H1 (cell line): Measurements from ENCODE around the gene PRR14L. TPM values are rescaled to one million over a fixed set of nuclear protein-coding genes. Genes with fewer than 3 reads are reported as not detected.
A peak's percentile ranks its signal among the peaks of the same experiment; 100 is the strongest.

ENCODE experiments used
- CTCF ChIA-PET: fragments of 300-600 bp; sonication (Branson Sonifier 250); formaldehyde crosslinking; loops from one replicate; lab custom pipeline; 2021; ENCODE audit not compliant: partially characterized antibody; lab: Charles Lee
- POLR2A ChIA-PET: fragments of 300-600 bp; sonication (Branson Sonifier 250); formaldehyde crosslinking; loops from one replicate; lab custom pipeline; 2021; ENCODE audit warnings: inconsistent platforms; ENCODE audit not compliant: partially characterized antibody; lab: Charles Lee
- DNase-seq, 2 experiments: peaks; one replicate each; pipeline versions ENCODE4 v3.0.0 to v3.0.0-alpha.2; 2010 to 2022; ENCODE audit warnings: low spot score in 2 of 2, low read depth in 1 of 2, mixed read lengths in 1 of 2
- FAIRE-seq: peaks from 2 replicates; lab custom pipeline; 2011; peaks lifted over from hg19 to GRCh38; lab: Jason Lieb, UNC
- H2AFZ ChIP-seq: 2 replicates; pipeline ENCODE4 v1.8.1; 2012; ENCODE audit warnings: low read length, inconsistent platforms
- H2AK5ac ChIP-seq: 2 replicates; pipeline ENCODE4 v1.6.1; 2013; ENCODE audit warnings: low read depth, low read length
- H2BK120ac ChIP-seq: replicated peaks from 2 replicates; pipeline ENCODE3; 2013; ENCODE audit warnings: low read depth, low read length, inconsistent platforms
- H2BK12ac ChIP-seq: 2 replicates; pipeline ENCODE4 v1.6.1; 2013; ENCODE audit warnings: low read depth, low read length
- H2BK15ac ChIP-seq: 2 replicates; pipeline ENCODE4 v1.6.1; 2013; ENCODE audit warnings: low read length
- H2BK20ac ChIP-seq: 2 replicates; pipeline ENCODE4 v1.6.1; 2013; ENCODE audit warnings: low read length
- H2BK5ac ChIP-seq: 2 replicates; pipeline ENCODE4 v1.6.1; 2013; ENCODE audit warnings: low read depth, low read length
- H3K14ac ChIP-seq: 2 replicates; pipeline ENCODE4 v1.6.1; 2013; ENCODE audit warnings: inconsistent platforms; ENCODE audit not compliant: insufficient read length
- H3K18ac ChIP-seq: 2 replicates; pipeline ENCODE4 v1.6.1; 2013; ENCODE audit warnings: low read length; ENCODE audit errors: extremely low read depth
- H3K23ac ChIP-seq: 2 replicates; pipeline ENCODE4 v1.6.1; 2013; ENCODE audit warnings: inconsistent platforms; ENCODE audit not compliant: insufficient read length
- H3K23me2 ChIP-seq: 2 replicates; pipeline ENCODE4 v1.6.1; 2013; ENCODE audit warnings: low read depth, low read length
- H3K27ac ChIP-seq: 2 replicates; pipeline ENCODE4 v1.6.1; 2011; ENCODE audit warnings: low read depth, low read length, inconsistent platforms
- H3K27me3 ChIP-seq, 4 experiments: replicated peaks in 1 of 4; 1 replicate in 1 of 4; 2 replicates in 3 of 4; pipeline versions ENCODE4 v1.6.1 to v1.8.1; 2011 to 2013; ENCODE audit warnings: low read length in 3 of 4, mild to moderate bottlenecking in 3 of 4, inconsistent platforms in 2 of 4, mixed read lengths in 2 of 4, moderate library complexity in 1 of 4; ENCODE audit not compliant: control insufficient read depth in 3 of 4, insufficient read depth in 3 of 4; ENCODE audit errors: extremely low read depth in 1 of 4
- H3K36me3 ChIP-seq, 4 experiments: 2 replicates each; pipeline versions ENCODE4 v1.6.1 to v1.8.1; 2011 to 2013; ENCODE audit warnings: mild to moderate bottlenecking in 4 of 4, low read length in 3 of 4, moderate library complexity in 2 of 4, control low read depth in 1 of 4, inconsistent platforms in 1 of 4; ENCODE audit not compliant: insufficient read depth in 4 of 4, control insufficient read depth in 2 of 4
- H3K4ac ChIP-seq: replicated peaks from 2 replicates; pipeline ENCODE3; 2013; ENCODE audit warnings: low read length, low read depth, mixed read lengths, inconsistent platforms; ENCODE audit not compliant: insufficient read length
- H3K4me1 ChIP-seq, 4 experiments: replicated peaks in 1 of 4; 1 replicate in 1 of 4; 2 replicates in 3 of 4; pipeline versions ENCODE4 v1.6.1 to v1.8.1; 2011 to 2013; ENCODE audit warnings: low read length in 3 of 4, inconsistent platforms in 2 of 4, mixed read lengths in 1 of 4; ENCODE audit not compliant: insufficient read depth in 4 of 4, control insufficient read depth in 3 of 4
- H3K4me2 ChIP-seq, 2 experiments: 2 replicates each; pipeline versions ENCODE4 v1.6.1 to v1.8.1; 2011 to 2013; ENCODE audit warnings: low read depth in 2 of 2, low read length in 2 of 2, control low read depth in 1 of 2, inconsistent platforms in 1 of 2, mild to moderate bottlenecking in 1 of 2; ENCODE audit not compliant: insufficient read depth in 1 of 2
- H3K4me3 ChIP-seq, 4 experiments: fragments of 200-600, 300-600 bp in 1 of 4; sonication (generic), shearing (Covaris generic), sonication (Bioruptor Twin) in 1 of 4; 2 replicates each; pipeline versions ENCODE4 v1.5.1 to v1.8.1; 2011 to 2016; ENCODE audit warnings: low read length in 4 of 4, low read depth in 3 of 4, control low read depth in 2 of 4, inconsistent platforms in 2 of 4, mild to moderate bottlenecking in 2 of 4, mixed read lengths in 1 of 4, moderate library complexity in 1 of 4; ENCODE audit not compliant: insufficient read depth in 2 of 4; ENCODE audit errors: extremely low read depth in 1 of 4
- H3K56ac ChIP-seq: replicated peaks from 2 replicates; pipeline ENCODE3; 2013; ENCODE audit warnings: low read depth, mild to moderate bottlenecking, mixed read lengths, low read length, inconsistent platforms; ENCODE audit not compliant: insufficient read length
- H3K79me1 ChIP-seq: 2 replicates; pipeline ENCODE4 v1.6.1; 2013; ENCODE audit warnings: low read depth, low read length, control low read depth
- H3K79me2 ChIP-seq, 2 experiments: 2 replicates each; pipeline versions ENCODE4 v1.6.1 to v1.8.1; 2012 to 2013; ENCODE audit warnings: low read length in 2 of 2, mild to moderate bottlenecking in 2 of 2, inconsistent platforms in 1 of 2; ENCODE audit not compliant: insufficient read depth in 2 of 2, control insufficient read depth in 1 of 2
- H3K9ac ChIP-seq, 4 experiments: replicated peaks in 1 of 4; 1 replicate in 1 of 4; 2 replicates in 3 of 4; pipeline versions ENCODE4 v1.6.1 to v1.8.1; 2011 to 2013; ENCODE audit warnings: low read depth in 3 of 4, low read length in 3 of 4, control low read depth in 2 of 4, mild to moderate bottlenecking in 2 of 4, moderate library complexity in 2 of 4, inconsistent platforms in 1 of 4; ENCODE audit errors: extremely low read depth in 1 of 4
- H3K9me3 ChIP-seq, 2 experiments: 2 replicates each; pipeline versions ENCODE4 v1.6.1 to v1.8.1; 2012 to 2013; ENCODE audit warnings: mild to moderate bottlenecking in 2 of 2, moderate library complexity in 2 of 2, control low read depth in 1 of 2, inconsistent platforms in 1 of 2, low read depth in 1 of 2, low read length in 1 of 2, mixed read lengths in 1 of 2; ENCODE audit not compliant: insufficient read depth in 2 of 2
- H4K20me1 ChIP-seq, 2 experiments: replicated peaks in 1 of 2; 2 replicates each; pipeline versions ENCODE3 to v1.8.1; 2011 to 2013; ENCODE audit warnings: inconsistent platforms in 2 of 2, low read length in 2 of 2, mild to moderate bottlenecking in 1 of 2; ENCODE audit not compliant: insufficient read depth in 2 of 2, control insufficient read depth in 1 of 2
- H4K5ac ChIP-seq: 2 replicates; pipeline ENCODE4 v1.6.1; 2013; ENCODE audit warnings: low read length, low read depth, mixed read lengths, inconsistent platforms; ENCODE audit not compliant: insufficient read length
- H4K8ac ChIP-seq: 2 replicates; pipeline ENCODE4 v1.8.0; 2013; ENCODE audit warnings: mild to moderate bottlenecking, moderate library complexity, low read length, inconsistent platforms; ENCODE audit not compliant: insufficient read depth; ENCODE audit errors: extremely low read depth
- H4K91ac ChIP-seq: replicated peaks from 2 replicates; pipeline ENCODE3; 2013; ENCODE audit warnings: low read length, mixed read lengths, inconsistent platforms; ENCODE audit not compliant: insufficient read length
- BCL11A ChIP-seq, 2 experiments: IDR thresholded peaks; one replicate each; pipeline ENCODE4 v1.6.1; 2011; ENCODE audit warnings: low read depth in 2 of 2, low read length in 2 of 2, mild to moderate bottlenecking in 2 of 2
- CBX8 ChIP-seq: fragments of 300-800, 300-1000 bp; sonication (generic); IDR thresholded peaks from 2 replicates; pipeline ENCODE4 v1.7.1; 2016; ENCODE audit warnings: low read depth, low read length, borderline replicate concordance
- CTCF ChIP-seq, 3 experiments: IDR thresholded peaks; 1 replicate in 2 of 3; 2 replicates in 1 of 3; pipeline versions ENCODE4 v1.5.1 to v1.6.1; 2011; ENCODE audit warnings: low read length in 3 of 3, mild to moderate bottlenecking in 3 of 3, inconsistent platforms in 2 of 3, low read depth in 1 of 3, moderate library complexity in 1 of 3; ENCODE audit not compliant: insufficient read depth in 1 of 3; ENCODE audit errors: control extremely low read depth in 1 of 3
- KDM5A ChIP-seq: fragments of 200-600 bp; IDR thresholded peaks from 2 replicates; pipeline ENCODE4 v1.7.1; 2012; ENCODE audit warnings: mild to moderate bottlenecking, low read length, inconsistent platforms, mixed read lengths
- PHF8 ChIP-seq: fragments of 200-600 bp; sonication (generic); conservative IDR thresholded peaks from 2 replicates; pipeline ENCODE4 v1.7.1; 2012; ENCODE audit warnings: low read depth, mild to moderate bottlenecking, inconsistent platforms, low read length, moderate library complexity
- TAF7 ChIP-seq: optimal IDR thresholded peaks from 2 replicates; pipeline ENCODE3; 2011; ENCODE audit warnings: low read depth, mild to moderate bottlenecking, inconsistent platforms, low read length, moderate library complexity, borderline replicate concordance
- ZNF274 ChIP-seq: IDR thresholded peaks from 2 replicates; pipeline ENCODE4 v1.7.0; 2012; ENCODE audit warnings: low read length, borderline replicate concordance; ENCODE audit errors: extremely low read depth
- WGBS, 2 experiments: shearing (Covaris generic) in 1 of 2; methylation state at CpG; one replicate each; pipeline versions ENCODE4 v1.1.6 to v1.1.7; 2013 to 2015; ENCODE audit warnings: low lambda C conversion rate in 2 of 2, mixed read lengths in 2 of 2, inconsistent platforms in 1 of 2, low coverage in 1 of 2, missing lambda C conversion rate in 1 of 2; ENCODE audit not compliant: insufficient replicate concordance in 2 of 2, insufficient coverage in 1 of 2, insufficient read length in 1 of 2; ENCODE audit errors: extremely low coverage in 1 of 2, missing lambda C conversion rate in 1 of 2; 5-methylcytosine and 5-hydroxymethylcytosine counted together
- polyA plus RNA-seq, 7 experiments: library from polyadenylated mRNA; depleted of rRNA in 3 of 7; stranded (reverse) in 5 of 7; unstranded in 2 of 7; fragments of >200 nt in 5 of 7; fragments of 200-250 nt in 2 of 7; gene quantifications; 1 replicate in 5 of 7; 2 replicates in 1 of 7; 4 replicates in 1 of 7; pipeline versions ENCODE4 v1.2.1 to v1.2.3, GENCODE V29; 2011 to 2013; ENCODE audit warnings: missing spikeins in 2 of 7, mixed read lengths in 2 of 7
- total RNA-seq: library from RNA; stranded (reverse); fragmentation: NEBNext Ultra II Directional; extraction: Animal tissue kit (Norgen Biotek cat#: 25700); gene quantifications from 2 replicates; pipeline ENCODE4 v1.2.1, GENCODE V29; 2021

Gene PRR14L
- total and polyA plus RNA-seq, 2 of the 8 experiments (the other 6 are each of a cell fraction or from before 2014, with no cell fraction given), result 26.5 to 98.6 TPM

GRCh38 chr22:31661851-31662667 lies 87.9 kb downstream of the PRR14L start, which contains the start of gene PISD:
Gene PISD, minus strand, starts transcription at chr22:31662215. Its CDS starts 7 bp downstream, at chr22:31662208.
- H3K27ac ChIP-seq, result peak within 1 kb of the TSS; percentile 82
- no peak for TF ChIP-seq CBX8
- peak; percentile 99 for TF ChIP-seq KDM5A
- TF ChIP-seq CTCF (IDR thresholded peaks at IDR 0.05; ENCODE audit: control extremely low read depth in 1 of 3, insufficient read depth in 1 of 3, low read depth in 1 of 3, low read length in 3 of 3), result no peak
- TF ChIP-seq ZNF274, result no peak
- TF ChIP-seq BCL11A (IDR thresholded peaks at IDR 0.05; ENCODE audit: low read depth in 2 of 2, low read length in 2 of 2), result no peak
- TF ChIP-seq PHF8, result peak; percentile 98
- TF ChIP-seq TAF7, result peak; percentile 53

More at GRCh38 chr22:31661851-31662667, 87.9 kb downstream of the PRR14L start, which contains the start of gene PISD:
- Histone ChIP-seq H2BK12ac (peak within 1 kb of the TSS; percentile 21; the same call in 1 of the 2 replicates), H3K36me3 (no peaks in the 10 kb centered on the region), H3K23me2 (peaks cover 8% of the 10 kb centered on the region), H4K20me1 (peaks cover 5 to 7% of the 10 kb centered on the region in 2 experiments), H2AFZ (peak within 1 kb of the TSS; percentile 96), H2BK120ac (no peak within 1 kb of the TSS), H3K79me1 (peaks cover 3% of the 10 kb centered on the region; the same call in 1 of the 2 replicates), H3K4me2 (peak within 1 kb of the TSS; percentile 68 to 80), H3K27me3 (no peaks in the 10 kb centered on the region), H3K23ac (no peak within 1 kb of the TSS), H4K5ac (peak within 1 kb of the TSS; percentile 38), H3K4ac (no peak within 1 kb of the TSS), H4K91ac (no peak within 1 kb of the TSS), H3K79me2 (peaks cover 23 to 46% of the 10 kb centered on the region in 2 experiments), H3K9me3 (no peaks in the 10 kb centered on the region), H4K8ac (peak within 1 kb of the TSS; percentile 99), H3K4me3 (peak within 1 kb of the TSS; percentile 51 to 97 (median 90)), H3K18ac (peak within 1 kb of the TSS; percentile 33; the same call in 1 of the 2 replicates), H3K9ac (peak within 1 kb of the TSS; percentile 35 to 89 (median 84)), H2BK20ac (no peak within 1 kb of the TSS), H3K4me1 (peaks cover 3 to 7% (median 7%) of the 10 kb centered on the region in 4 experiments; a peak in 5 of 7 replicates), H2AK5ac (no peak within 1 kb of the TSS), H3K14ac (no peak within 1 kb of the TSS), H2BK15ac (no peak within 1 kb of the TSS), H2BK5ac (peak within 1 kb of the TSS; percentile 89), H3K56ac (no peak within 1 kb of the TSS)
- peak; percentile 36 for FAIRE-seq
- DNase-seq, result peak; percentile 92 to 99
- ChIA-PET POLR2A (interaction anchor here (0.6 to 3.8 kb wide), 16 partner anchors 10 to 336 kb away, joined by 3 to 24 read pairs (median 4); partner anchors contain the start of gene DEPDC5), CTCF (interaction anchor here (0.6 to 3.4 kb wide), 9 partner anchors 15 to 573 kb away, joined by 3 to 15 read pairs (median 3); no protein-coding TSS in a partner anchor)
- WGBS, 2 experiments, result 8% methylated on average over 52 of the region's 52 CpGs; no CpG with 5 or more reads in 1 of the 2 experiments
